Adrenal gland (tissue), 12 donors: ENCODE results near the gene DEFB132. TPM values are rescaled to one million over a fixed set of nuclear protein-coding genes. Genes with fewer than 3 reads are reported as not detected.

Experiments
- DNase-seq, 7 donors: peaks; one replicate each; pipeline ENCODE4 v3.0.0-alpha.2; 2019 to 2020
- H3K27ac ChIP-seq, 5 donors: fragments of 200-600 bp; sonication (generic) in 4 of 5; 1 replicate in 3 of 5; 2 replicates in 2 of 5; pipeline versions ENCODE4 v1.5.1 to v1.8.0; 2016 to 2020; ENCODE audit warnings: mild to moderate bottlenecking in 1 of 5
- H3K27me3 ChIP-seq: fragments of 200-600 bp; 2 replicates; pipeline ENCODE4 v1.8.0; 2021
- H3K36me3 ChIP-seq, 2 donors: fragments of 200-600 bp; replicated peaks in 1 of 2; 1 replicate in 1 of 2; 2 replicates in 1 of 2; pipeline versions ENCODE4 v1.5.1 to v1.8.0; 2018 to 2022
- H3K4me1 ChIP-seq, 2 donors: fragments of 200-600 bp; replicated peaks in 1 of 2; 1 replicate in 1 of 2; 2 replicates in 1 of 2; pipeline versions ENCODE4 v1.5.1 to v1.8.0; 2018 to 2021
- H3K4me3 ChIP-seq, 4 donors: fragments of 200-600 bp; sonication (generic) in 3 of 4; one replicate each; pipeline ENCODE4 v1.5.1; 2016 to 2018
- H3K9me3 ChIP-seq, 3 donors: fragments of 200-600 bp; sonication (generic) in 1 of 3; replicated peaks in 1 of 3; 1 replicate in 2 of 3; 2 replicates in 1 of 3; pipeline versions ENCODE4 v1.5.1 to v1.8.0; 2016 to 2021
- POLR2A ChIP-seq, 2 donors: fragments of 450-650 bp; IDR thresholded peaks; one replicate each; pipeline ENCODE4 v1.6.1; 2017; ENCODE audit warnings: antibody characterized with exemption in 2 of 2, mild to moderate bottlenecking in 2 of 2, moderate library complexity in 1 of 2
- WGBS, 4 donors: extraction: QIAGEN DNeasy Blood & Tissue Kit in 2 of 4; methylation state at CpG; one replicate each; pipeline versions ENCODE4 v1.1.5 to v1.1.7; 2013 to 2017; 5-methylcytosine and 5-hydroxymethylcytosine counted together
- intact Hi-C, 2 donors: fragments of 100-400 bp; cut with DNase I; formaldehyde crosslinking; loops; one replicate each; pipeline versions ENCODE4 v1.14.1 to v1.15.0; 2022 to 2023
- polyA plus RNA-seq, 3 donors: library from polyadenylated mRNA; stranded (reverse); fragments of 200-250 nt in 2 of 3; fragments of 350-450 nt in 1 of 3; fragmentation: Illumina TruSeq in 1 of 3; extraction: RNeasy Lipid Tissue Mini Kit (QIAGEN cat#74804) in 1 of 3; gene quantifications; one replicate each; pipeline ENCODE4 v1.2.3, GENCODE V29; 2013 to 2014
- total RNA-seq, 9 donors: library from RNA; depleted of rRNA in 4 of 9; stranded (reverse); fragments of >200 nt in 4 of 9; fragments of 120-200 nt in 1 of 9; fragmentation: NEBNext Ultra II Directional in 1 of 9; extraction: Animal tissue kit (Norgen Biotek cat#: 25700) in 1 of 9; gene quantifications; one replicate each; pipeline versions ENCODE4 v1.1.0 to v1.2.4, GENCODE V29; 2013 to 2023
- TF ChIP-seq, protein P1 (sequence below), 6 experiments: fragments of 450-650 bp in 4 of 6; fragments of 200-600 bp in 2 of 6; sonication (generic) in 1 of 6; IDR thresholded peaks; 1 replicate in 5 of 6; 2 replicates in 1 of 6; pipeline versions ENCODE4 v1.5.1 to v1.8.0; 2016 to 2021; ENCODE audit warnings: antibody characterized with exemption in 6 of 6, mild to moderate bottlenecking in 2 of 6, moderate library complexity in 1 of 6
- donor health status: healthy with polysubstance abuse.
- donor health status: Bipolar disorder and iron deficiency.
- donor health status: DM: yes; HTN: yes; CAD: no.
- donor health status: DM: no; HTN: no; CAD: no.
- donor health status: DM: no; HTN: no; CAD: no.
- donor health status: DM: yes; HTN: yes; CAD: no.

The DEFB132 gene
- total and polyA plus RNA-seq, 12 donors = 0.03 TPM; not detected in 11

DNA sequence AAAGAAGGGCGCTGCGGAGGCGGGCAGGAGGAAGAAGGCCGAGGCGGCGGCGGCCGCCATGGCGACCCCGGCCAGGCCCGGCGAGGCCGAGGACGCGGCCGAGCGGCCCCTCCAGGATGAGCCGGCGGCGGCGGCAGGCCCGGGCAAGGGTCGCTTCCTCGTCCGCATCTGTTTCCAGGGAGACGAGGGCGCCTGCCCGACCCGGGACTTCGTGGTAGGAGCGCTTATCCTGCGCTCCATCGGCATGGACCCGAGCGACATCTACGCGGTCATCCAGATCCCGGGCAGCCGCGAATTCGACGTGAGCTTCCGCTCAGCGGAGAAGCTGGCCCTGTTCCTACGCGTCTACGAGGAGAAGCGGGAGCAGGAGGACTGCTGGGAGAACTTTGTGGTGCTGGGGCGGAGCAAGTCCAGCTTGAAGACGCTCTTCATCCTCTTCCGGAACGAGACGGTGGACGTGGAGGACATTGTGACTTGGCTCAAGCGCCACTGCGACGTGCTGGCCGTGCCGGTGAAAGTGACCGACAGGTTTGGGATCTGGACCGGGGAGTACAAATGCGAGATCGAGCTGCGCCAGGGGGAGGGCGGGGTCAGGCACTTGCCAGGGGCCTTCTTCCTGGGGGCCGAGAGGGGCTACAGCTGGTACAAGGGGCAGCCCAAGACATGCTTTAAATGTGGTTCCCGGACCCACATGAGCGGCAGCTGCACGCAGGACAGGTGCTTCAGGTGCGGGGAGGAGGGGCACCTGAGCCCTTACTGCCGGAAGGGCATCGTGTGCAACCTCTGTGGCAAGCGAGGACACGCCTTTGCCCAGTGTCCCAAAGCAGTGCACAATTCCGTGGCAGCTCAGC, 40.6 kb downstream of the DEFB132 start:
- Histone ChIP-seq H3K27ac (peak overlapping the region; percentile 88 to 100 (median 98)), H3K27me3 (no peaks in the 10 kb centered on the region), H3K4me3 (peak overlapping the region; percentile 14 to 94 (median 70)), H3K4me1 (peaks cover 40 to 41% of the 10 kb centered on the region in 2 donors), H3K9me3 (no peaks in the 10 kb centered on the region), H3K36me3 (no peaks in the 10 kb centered on the region)
- intact Hi-C loops = no loop called here
- peak; percentile 66 to 84 (median 75) for DNase-seq
- 0 to 1% (median 0%) methylated on average over 28 to 75 of the region's 75 CpGs for WGBS, 4 donors
- TF ChIP-seq POLR2A (IDR thresholded peaks at IDR 0.05) = peak; percentile 62 to 75
- TF ChIP-seq, protein P1, sequence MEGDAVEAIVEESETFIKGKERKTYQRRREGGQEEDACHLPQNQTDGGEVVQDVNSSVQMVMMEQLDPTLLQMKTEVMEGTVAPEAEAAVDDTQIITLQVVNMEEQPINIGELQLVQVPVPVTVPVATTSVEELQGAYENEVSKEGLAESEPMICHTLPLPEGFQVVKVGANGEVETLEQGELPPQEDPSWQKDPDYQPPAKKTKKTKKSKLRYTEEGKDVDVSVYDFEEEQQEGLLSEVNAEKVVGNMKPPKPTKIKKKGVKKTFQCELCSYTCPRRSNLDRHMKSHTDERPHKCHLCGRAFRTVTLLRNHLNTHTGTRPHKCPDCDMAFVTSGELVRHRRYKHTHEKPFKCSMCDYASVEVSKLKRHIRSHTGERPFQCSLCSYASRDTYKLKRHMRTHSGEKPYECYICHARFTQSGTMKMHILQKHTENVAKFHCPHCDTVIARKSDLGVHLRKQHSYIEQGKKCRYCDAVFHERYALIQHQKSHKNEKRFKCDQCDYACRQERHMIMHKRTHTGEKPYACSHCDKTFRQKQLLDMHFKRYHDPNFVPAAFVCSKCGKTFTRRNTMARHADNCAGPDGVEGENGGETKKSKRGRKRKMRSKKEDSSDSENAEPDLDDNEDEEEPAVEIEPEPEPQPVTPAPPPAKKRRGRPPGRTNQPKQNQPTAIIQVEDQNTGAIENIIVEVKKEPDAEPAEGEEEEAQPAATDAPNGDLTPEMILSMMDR (IDR thresholded peaks at IDR 0.05) = no peak

DNA sequence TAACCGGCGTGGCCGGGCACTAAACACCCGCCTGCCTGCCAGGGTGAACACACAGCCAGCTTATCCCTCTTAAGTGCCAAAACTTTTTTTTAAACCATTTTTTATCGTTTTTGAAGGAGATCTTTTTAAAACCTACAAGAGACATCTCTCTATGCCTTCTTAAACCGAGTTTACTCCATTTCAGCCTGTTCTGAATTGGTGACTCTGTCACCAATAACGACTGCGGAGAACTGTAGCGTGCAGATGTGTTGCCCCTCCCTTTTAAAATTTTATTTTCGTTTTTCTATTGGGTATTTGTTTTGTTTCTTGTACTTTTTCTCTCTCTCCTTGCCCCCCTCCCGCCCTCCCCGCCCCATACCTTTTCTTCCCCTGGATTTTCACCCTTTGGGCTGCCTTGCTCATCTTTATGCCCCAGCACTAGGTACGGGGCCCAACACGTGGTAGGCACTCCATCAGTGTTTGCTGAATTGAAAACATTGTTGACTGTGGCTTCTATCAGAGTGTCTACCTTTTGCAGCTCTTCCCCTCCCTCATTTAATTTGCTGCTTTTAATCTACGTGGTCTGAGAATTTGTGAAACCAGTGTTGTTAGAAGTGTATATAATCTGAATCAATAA, 41.4 kb downstream of the DEFB132 start:
- H3K27ac ChIP-seq = peak overlapping the region in 4 of 5 donors; percentile 97 to 100 (median 98)
- DNase-seq = no peak
- H3K4me1 ChIP-seq = peaks cover 40 to 41% of the 10 kb centered on the region in 2 donors
- intact Hi-C loops = no loop called here
- WGBS, 4 donors = 3 to 4% (median 4%) methylated on average over 15 of the region's 15 CpGs
- no peaks in the 10 kb centered on the region for H3K9me3 ChIP-seq
- H3K27me3 ChIP-seq = no peaks in the 10 kb centered on the region
- H3K36me3 ChIP-seq = no peaks in the 10 kb centered on the region
- peak overlapping the region; percentile 14 to 94 (median 70) for H3K4me3 ChIP-seq
- no peak for TF ChIP-seq POLR2A (IDR thresholded peaks at IDR 0.05)
- TF ChIP-seq, protein P1 (IDR thresholded peaks at IDR 0.05) = no peak

DNA sequence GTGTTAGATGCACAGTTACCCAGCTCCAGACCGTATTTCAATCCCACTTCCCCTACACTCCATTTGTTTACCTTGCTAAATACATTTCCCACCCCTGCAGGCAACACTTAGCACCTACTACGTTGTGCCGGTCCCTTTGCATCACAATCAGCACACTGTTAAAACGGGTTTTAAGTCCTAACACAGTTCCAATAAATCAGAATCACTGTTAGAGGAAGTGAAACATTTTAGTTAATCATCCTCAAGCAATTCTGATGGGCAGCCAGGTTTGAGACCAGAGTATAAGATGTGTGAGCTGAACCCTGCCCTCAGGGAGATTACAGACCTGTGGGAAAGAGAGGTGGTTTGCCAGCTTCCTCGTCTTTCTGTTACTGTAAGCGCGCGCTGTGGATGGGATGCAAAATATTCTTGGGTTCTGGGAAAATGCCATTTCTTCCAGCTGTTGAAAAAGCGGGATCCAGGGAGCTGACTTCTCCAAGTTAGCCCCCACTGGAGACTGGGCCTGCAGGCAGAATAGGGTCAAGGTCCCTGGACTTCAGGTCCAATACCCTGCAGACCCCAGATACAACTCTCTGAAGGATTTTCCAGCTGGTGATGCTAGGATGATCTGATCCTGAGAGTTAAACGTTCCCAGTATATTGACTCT, 42.9 kb downstream of the DEFB132 start:
- intact Hi-C loops = no loop called here

More for the DNA sequence above, 42.9 kb downstream of the DEFB132 start:
- H3K9me3 ChIP-seq = no peaks in the 10 kb centered on the region
- peak overlapping the region in 1 of 4 donors; percentile 94 for H3K4me3 ChIP-seq
- no peak for DNase-seq
- 31 to 48% (median 34%) methylated on average over 9 to 10 of the region's 10 CpGs for WGBS, 4 donors
- H3K27me3 ChIP-seq = no peaks in the 10 kb centered on the region
- TF ChIP-seq POLR2A (IDR thresholded peaks at IDR 0.05) = no peak
- TF ChIP-seq, protein P1 (IDR thresholded peaks at IDR 0.05) = no peak
- H3K27ac ChIP-seq = peak overlapping the region in 2 of 5 donors; percentile 62 to 99
- no peaks in the 10 kb centered on the region for H3K36me3 ChIP-seq
- peaks cover 40 to 41% of the 10 kb centered on the region in 2 donors for H3K4me1 ChIP-seq
